Neural cell (in vitro differentiated cells): ENCODE results near the gene PSMA6. TPM values are rescaled to one million over a fixed set of nuclear protein-coding genes. Genes with fewer than 3 reads are reported as not detected.
"Not testable (repeated sequence)": the region's sequence is repeated elsewhere in the genome, so short reads cannot be mapped to it uniquely, and the experiment has no call there.

ENCODE experiments used
- H2AFZ ChIP-seq: fragments of 200-600, 300-800 bp; sonication (generic), shearing (Covaris generic); 2 replicates; pipeline ENCODE4 v1.6.0; 2014; ENCODE audit warnings: low read depth, mild to moderate bottlenecking, antibody characterized with exemption, low read length, moderate library complexity
- H3F3A ChIP-seq: fragments of 200-600 bp; shearing (Covaris generic); 2 replicates; pipeline ENCODE4 v1.6.1; 2016; ENCODE audit warnings: mild to moderate bottlenecking, moderate library complexity, mixed read lengths, antibody characterized with exemption, low read length; ENCODE audit not compliant: insufficient read depth, poor library complexity, severe bottlenecking
- H3K27ac ChIP-seq: fragments of 200-600, 300-800 bp; sonication (generic), shearing (Covaris generic); 2 replicates; pipeline ENCODE4 v1.5.1; 2014; ENCODE audit warnings: mild to moderate bottlenecking, low read length, moderate library complexity
- H3K27me3 ChIP-seq: fragments of 300-800, 200-600 bp; sonication (generic), shearing (Covaris generic); 2 replicates; pipeline ENCODE4 v1.6.0; 2014; ENCODE audit warnings: mild to moderate bottlenecking, low read depth, low read length, moderate library complexity; ENCODE audit not compliant: insufficient read depth
- H3K36me3 ChIP-seq: fragments of 300-800, 200-600 bp; sonication (generic), shearing (Covaris generic); 2 replicates; pipeline ENCODE4 v1.5.1; 2014; ENCODE audit warnings: mild to moderate bottlenecking, antibody characterized with exemption, low read length, moderate library complexity; ENCODE audit not compliant: insufficient read depth
- H3K4me2 ChIP-seq: fragments of 300-800, 200-600 bp; sonication (generic), shearing (Covaris generic); 2 replicates; pipeline ENCODE4 v1.6.0; 2014; ENCODE audit warnings: mild to moderate bottlenecking, low read length
- H3K4me3 ChIP-seq: fragments of 300-800, 200-600 bp; sonication (generic), shearing (Covaris generic); 2 replicates; pipeline ENCODE4 v1.5.1; 2014; ENCODE audit warnings: mild to moderate bottlenecking, low read length, moderate library complexity
- H3K79me2 ChIP-seq: fragments of 200-600 bp; shearing (Covaris generic); replicated peaks from 2 replicates; pipeline ENCODE4 v1.6.0; 2014; ENCODE audit warnings: mild to moderate bottlenecking, low read length, moderate library complexity; ENCODE audit not compliant: insufficient read depth
- H3K9ac ChIP-seq: fragments of 300-800, 200-600 bp; sonication (generic), shearing (Covaris generic); 2 replicates; pipeline ENCODE4 v1.6.1; 2016; ENCODE audit warnings: mild to moderate bottlenecking, low read length, mixed read lengths
- H3K9me2 ChIP-seq: fragments of 200-600 bp; shearing (Covaris generic); 2 replicates; pipeline ENCODE4 v1.6.1; 2016; ENCODE audit warnings: mild to moderate bottlenecking, low read length, mixed read lengths; ENCODE audit not compliant: insufficient read depth
- H3K9me3 ChIP-seq: fragments of 200-600, 300-800 bp; sonication (generic), shearing (Covaris generic); 2 replicates; pipeline ENCODE4 v1.6.1; 2016; ENCODE audit warnings: mild to moderate bottlenecking, mixed run types, low read length, moderate library complexity, mixed read lengths
- H4K20me1 ChIP-seq: fragments of 200-600 bp; shearing (Covaris generic); 2 replicates; pipeline ENCODE4 v1.6.1; 2016; ENCODE audit warnings: mild to moderate bottlenecking, mixed run types; ENCODE audit not compliant: insufficient read depth
- EP300 ChIP-seq: fragments of 450-650 bp; conservative IDR thresholded peaks from 2 replicates; pipeline ENCODE4 v1.6.1; 2014; ENCODE audit warnings: antibody characterized with exemption, mild to moderate bottlenecking, moderate library complexity; ENCODE audit not compliant: poor library complexity, severe bottlenecking
- EZH2 ChIP-seq: fragments of 200-600, 300-800 bp; shearing (Covaris generic), sonication (generic); IDR thresholded peaks from 2 replicates; pipeline ENCODE4 v1.6.1; 2014; ENCODE audit warnings: antibody characterized with exemption, low read length, borderline replicate concordance, mild to moderate bottlenecking; ENCODE audit not compliant: insufficient read depth, poor library complexity, severe bottlenecking
- MXI1 ChIP-seq: fragments of 450-650 bp; conservative IDR thresholded peaks from 2 replicates; pipeline ENCODE4 v1.6.1; 2014; ENCODE audit warnings: antibody characterized with exemption, mild to moderate bottlenecking; ENCODE audit not compliant: poor library complexity, severe bottlenecking
- POLR2AphosphoS5 ChIP-seq: IDR thresholded peaks from 2 replicates; pipeline ENCODE4 v1.6.1; 2012
- RAD21 ChIP-seq: fragments of 450-650 bp; conservative IDR thresholded peaks from 2 replicates; pipeline ENCODE4 v1.6.1; 2014; ENCODE audit warnings: antibody characterized with exemption, mild to moderate bottlenecking, moderate library complexity
- SMC3 ChIP-seq: fragments of 450-650 bp; conservative IDR thresholded peaks from 2 replicates; pipeline ENCODE4 v1.6.1; 2014; ENCODE audit warnings: antibody characterized with exemption, mild to moderate bottlenecking, moderate library complexity; ENCODE audit not compliant: poor library complexity
- TAF1 ChIP-seq: IDR thresholded peaks from 2 replicates; pipeline ENCODE4 v1.6.1; 2012; ENCODE audit warnings: low read depth
- polyA plus RNA-seq: library from polyadenylated mRNA; depleted of rRNA; stranded (reverse); fragments of >200 nt; gene quantifications from 2 replicates; pipeline ENCODE4 v1.2.3, GENCODE V29; 2014
- TF ChIP-seq, protein P1 (sequence below): IDR thresholded peaks from 2 replicates; pipeline ENCODE4 v1.6.1; 2012; ENCODE audit warnings: borderline replicate concordance
- TF ChIP-seq, protein P2 (sequence below): fragments of 450-650 bp; IDR thresholded peaks from 2 replicates; pipeline ENCODE4 v1.5.1; 2014; ENCODE audit warnings: antibody characterized with exemption, mild to moderate bottlenecking, moderate library complexity; ENCODE audit not compliant: poor library complexity, severe bottlenecking

The PSMA6 gene
- polyA plus RNA-seq, 1 donor from 2014 or later, result 405 TPM

DNA sequence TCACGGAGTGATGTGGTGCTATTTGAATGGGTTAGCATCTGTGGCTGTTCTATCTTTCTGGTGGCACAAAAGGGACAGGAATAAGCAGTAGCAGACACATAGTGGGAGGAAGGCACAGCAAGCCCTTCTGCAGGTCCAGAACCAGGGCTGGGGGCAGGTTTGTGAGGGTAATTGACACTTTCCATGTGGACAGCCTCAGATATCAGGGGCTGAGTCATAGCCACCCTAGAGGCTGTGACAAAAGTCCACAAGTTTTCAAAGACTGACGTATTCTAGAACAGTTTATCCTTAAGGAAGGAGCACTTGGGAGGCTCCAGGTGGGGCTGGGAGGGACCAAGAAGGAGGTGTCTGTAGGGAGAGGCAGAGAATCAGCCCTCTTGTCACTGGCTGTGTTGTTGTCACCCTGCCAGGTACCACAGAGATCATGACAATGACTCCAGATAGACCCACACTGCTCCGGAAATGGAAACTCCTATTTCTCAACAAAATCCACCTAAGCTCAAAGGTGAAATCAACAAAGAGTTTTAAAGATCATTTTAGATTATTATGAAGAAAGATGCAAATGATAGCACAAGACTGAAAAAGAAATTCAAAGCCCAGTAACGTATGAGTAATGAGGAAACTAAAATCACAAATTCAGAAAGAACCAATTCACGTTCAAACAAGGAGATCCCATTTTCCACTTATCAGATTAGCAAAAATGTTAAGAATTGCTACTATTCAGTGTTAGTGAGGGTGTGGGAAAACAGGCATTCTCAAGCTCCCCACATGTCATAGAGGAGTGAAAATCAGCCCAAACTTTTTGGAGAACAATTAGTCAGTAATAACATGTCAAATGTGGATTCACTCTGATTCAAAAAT is 64.0 kb downstream of the PSMA6 start:
- H3K4me2 ChIP-seq, result no peak overlapping the region
- H4K20me1 ChIP-seq, result no peaks in the 10 kb centered on the region
- no peaks in the 10 kb centered on the region for H3K9me2 ChIP-seq
- no peaks in the 10 kb centered on the region for H3F3A ChIP-seq
- H3K9me3 ChIP-seq, result no peaks in the 10 kb centered on the region
- H2AFZ ChIP-seq, result no peak overlapping the region
- H3K4me3 ChIP-seq, result no peak overlapping the region
- H3K27ac ChIP-seq, result no peak overlapping the region
- no peak overlapping the region for H3K9ac ChIP-seq
- no peak for TF ChIP-seq MXI1
- no peak for TF ChIP-seq POLR2AphosphoS5
- TF ChIP-seq RAD21, result no peak
- H3K36me3 ChIP-seq, result no peaks in the 10 kb centered on the region
- no peaks in the 10 kb centered on the region for H3K27me3 ChIP-seq
- no peaks in the 10 kb centered on the region for H3K79me2 ChIP-seq

DNA sequence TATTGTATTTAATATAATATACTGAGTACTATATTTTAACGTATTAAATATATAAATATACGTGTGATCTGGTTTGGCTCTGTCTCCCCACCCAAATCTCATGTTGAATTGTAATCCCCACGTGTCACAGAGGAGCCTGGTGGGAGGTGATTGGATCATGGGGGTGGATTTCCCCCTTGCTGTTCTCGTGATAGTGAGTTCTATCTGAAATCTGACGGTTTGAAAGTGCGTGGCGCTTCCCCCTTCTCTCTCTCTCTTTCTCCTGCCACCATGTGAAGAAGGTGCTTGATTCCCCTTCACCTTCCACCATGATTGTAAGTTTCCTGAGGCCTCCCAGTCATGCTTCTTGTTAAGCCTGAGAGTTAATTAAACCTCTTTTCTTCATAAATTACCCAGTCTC is 67.5 kb downstream of the PSMA6 start:
- H3K36me3 ChIP-seq, H3K9me3 ChIP-seq, H3K79me2 ChIP-seq, H2AFZ ChIP-seq, H4K20me1 ChIP-seq, H3K4me2 ChIP-seq, H3K9ac ChIP-seq, H3K4me3 ChIP-seq, H3K9me2 ChIP-seq, H3K27me3 ChIP-seq, H3F3A ChIP-seq, H3K27ac ChIP-seq: not testable (repeated sequence)

DNA sequence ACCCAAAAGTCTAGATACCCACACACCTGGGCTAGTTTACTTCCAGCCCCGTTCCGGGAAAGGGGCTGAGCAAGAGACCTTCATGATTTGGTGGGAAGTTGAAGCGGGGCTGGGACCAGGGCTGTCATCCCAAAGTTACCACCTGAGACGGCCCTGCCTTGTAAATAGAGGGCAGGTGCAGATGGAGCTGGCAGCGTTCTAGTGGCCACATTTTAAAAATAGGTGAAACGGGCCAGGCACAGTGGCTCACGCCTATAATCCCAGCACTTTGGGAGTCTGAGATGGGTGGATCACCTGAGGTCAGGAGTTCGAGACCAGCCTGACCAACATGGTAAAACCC is 68.9 kb downstream of the PSMA6 start:
- H2AFZ ChIP-seq, result no peak overlapping the region
- H3K36me3 ChIP-seq, result no peaks in the 10 kb centered on the region
- H3K9me3 ChIP-seq, result no peaks in the 10 kb centered on the region
- no peak overlapping the region for H3K4me3 ChIP-seq
- no peaks in the 10 kb centered on the region for H3F3A ChIP-seq
- no peaks in the 10 kb centered on the region for H4K20me1 ChIP-seq
- H3K4me2 ChIP-seq, result no peak overlapping the region
- no peak overlapping the region for H3K9ac ChIP-seq
- no peaks in the 10 kb centered on the region for H3K27me3 ChIP-seq
- no peak for TF ChIP-seq SMC3
- no peak for TF ChIP-seq POLR2AphosphoS5
- no peak for TF ChIP-seq EP300
- H3K79me2 ChIP-seq, result no peaks in the 10 kb centered on the region
- H3K27ac ChIP-seq, result no peak overlapping the region
- no peaks in the 10 kb centered on the region for H3K9me2 ChIP-seq

DNA sequence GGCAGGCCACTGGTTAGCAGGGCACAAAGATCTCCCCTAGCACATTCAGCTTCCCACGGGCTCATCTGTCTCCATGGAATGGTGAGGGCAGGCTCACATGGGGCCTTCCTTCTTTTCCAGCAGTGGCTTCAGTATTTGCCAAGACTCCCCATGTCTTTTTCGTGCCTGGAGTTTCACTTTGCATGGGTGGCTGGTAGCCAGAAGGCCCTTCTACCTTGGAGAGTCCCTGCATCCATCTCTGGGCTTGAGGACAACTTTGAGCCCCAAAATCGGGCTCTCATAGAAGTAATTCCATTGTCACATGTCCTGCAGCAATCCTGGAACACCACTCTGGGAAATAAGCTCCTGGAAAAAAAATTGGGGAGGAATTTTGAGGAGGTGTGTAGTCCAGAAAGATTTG is 70.3 kb downstream of the PSMA6 start:
- H3K9me2 ChIP-seq, result no peaks in the 10 kb centered on the region
- H3K27ac ChIP-seq, result no peak overlapping the region
- no peaks in the 10 kb centered on the region for H3K27me3 ChIP-seq
- H3K9me3 ChIP-seq, result no peaks in the 10 kb centered on the region
- H3K4me2 ChIP-seq, result no peak overlapping the region
- no peaks in the 10 kb centered on the region for H3F3A ChIP-seq
- no peak overlapping the region for H3K4me3 ChIP-seq
- no peaks in the 10 kb centered on the region for H3K79me2 ChIP-seq
- no peak overlapping the region for H2AFZ ChIP-seq
- H4K20me1 ChIP-seq, result no peaks in the 10 kb centered on the region
- no peak overlapping the region for H3K9ac ChIP-seq
- no peak for TF ChIP-seq POLR2AphosphoS5
- TF ChIP-seq EZH2, result no peak
- TF ChIP-seq RAD21, result no peak
- no peak for TF ChIP-seq SMC3
- TF ChIP-seq TAF1, result no peak
- TF ChIP-seq, protein P1, sequence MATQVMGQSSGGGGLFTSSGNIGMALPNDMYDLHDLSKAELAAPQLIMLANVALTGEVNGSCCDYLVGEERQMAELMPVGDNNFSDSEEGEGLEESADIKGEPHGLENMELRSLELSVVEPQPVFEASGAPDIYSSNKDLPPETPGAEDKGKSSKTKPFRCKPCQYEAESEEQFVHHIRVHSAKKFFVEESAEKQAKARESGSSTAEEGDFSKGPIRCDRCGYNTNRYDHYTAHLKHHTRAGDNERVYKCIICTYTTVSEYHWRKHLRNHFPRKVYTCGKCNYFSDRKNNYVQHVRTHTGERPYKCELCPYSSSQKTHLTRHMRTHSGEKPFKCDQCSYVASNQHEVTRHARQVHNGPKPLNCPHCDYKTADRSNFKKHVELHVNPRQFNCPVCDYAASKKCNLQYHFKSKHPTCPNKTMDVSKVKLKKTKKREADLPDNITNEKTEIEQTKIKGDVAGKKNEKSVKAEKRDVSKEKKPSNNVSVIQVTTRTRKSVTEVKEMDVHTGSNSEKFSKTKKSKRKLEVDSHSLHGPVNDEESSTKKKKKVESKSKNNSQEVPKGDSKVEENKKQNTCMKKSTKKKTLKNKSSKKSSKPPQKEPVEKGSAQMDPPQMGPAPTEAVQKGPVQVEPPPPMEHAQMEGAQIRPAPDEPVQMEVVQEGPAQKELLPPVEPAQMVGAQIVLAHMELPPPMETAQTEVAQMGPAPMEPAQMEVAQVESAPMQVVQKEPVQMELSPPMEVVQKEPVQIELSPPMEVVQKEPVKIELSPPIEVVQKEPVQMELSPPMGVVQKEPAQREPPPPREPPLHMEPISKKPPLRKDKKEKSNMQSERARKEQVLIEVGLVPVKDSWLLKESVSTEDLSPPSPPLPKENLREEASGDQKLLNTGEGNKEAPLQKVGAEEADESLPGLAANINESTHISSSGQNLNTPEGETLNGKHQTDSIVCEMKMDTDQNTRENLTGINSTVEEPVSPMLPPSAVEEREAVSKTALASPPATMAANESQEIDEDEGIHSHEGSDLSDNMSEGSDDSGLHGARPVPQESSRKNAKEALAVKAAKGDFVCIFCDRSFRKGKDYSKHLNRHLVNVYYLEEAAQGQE, result no peak
- TF ChIP-seq EP300, result no peak
- TF ChIP-seq, protein P2, sequence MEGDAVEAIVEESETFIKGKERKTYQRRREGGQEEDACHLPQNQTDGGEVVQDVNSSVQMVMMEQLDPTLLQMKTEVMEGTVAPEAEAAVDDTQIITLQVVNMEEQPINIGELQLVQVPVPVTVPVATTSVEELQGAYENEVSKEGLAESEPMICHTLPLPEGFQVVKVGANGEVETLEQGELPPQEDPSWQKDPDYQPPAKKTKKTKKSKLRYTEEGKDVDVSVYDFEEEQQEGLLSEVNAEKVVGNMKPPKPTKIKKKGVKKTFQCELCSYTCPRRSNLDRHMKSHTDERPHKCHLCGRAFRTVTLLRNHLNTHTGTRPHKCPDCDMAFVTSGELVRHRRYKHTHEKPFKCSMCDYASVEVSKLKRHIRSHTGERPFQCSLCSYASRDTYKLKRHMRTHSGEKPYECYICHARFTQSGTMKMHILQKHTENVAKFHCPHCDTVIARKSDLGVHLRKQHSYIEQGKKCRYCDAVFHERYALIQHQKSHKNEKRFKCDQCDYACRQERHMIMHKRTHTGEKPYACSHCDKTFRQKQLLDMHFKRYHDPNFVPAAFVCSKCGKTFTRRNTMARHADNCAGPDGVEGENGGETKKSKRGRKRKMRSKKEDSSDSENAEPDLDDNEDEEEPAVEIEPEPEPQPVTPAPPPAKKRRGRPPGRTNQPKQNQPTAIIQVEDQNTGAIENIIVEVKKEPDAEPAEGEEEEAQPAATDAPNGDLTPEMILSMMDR, result no peak
- TF ChIP-seq MXI1, result no peak
- H3K36me3 ChIP-seq, result no peaks in the 10 kb centered on the region
